Right lobe of liver (tissue), 6 donors: ENCODE data around the gene OGA. TPM values are rescaled to one million over a fixed set of nuclear protein-coding genes. Genes with fewer than 3 reads are reported as not detected.

Source experiments
- ATAC-seq, 4 donors: fragments of 200-7000 bp; cut with Tn5 transposase; one replicate each; pipeline ENCODE4 v1.9.1; 2020; ENCODE audit warnings: mild to moderate bottlenecking in 4 of 4, moderate library complexity in 4 of 4
- DNase-seq, 3 donors: peaks; one replicate each; pipeline ENCODE4 v3.0.0-alpha.2; 2020
- H3K27ac ChIP-seq, 3 donors: fragments of 200-600 bp; one replicate each; pipeline ENCODE4 v1.8.0; 2022
- H3K27me3 ChIP-seq, 2 donors: fragments of 200-600 bp; one replicate each; pipeline ENCODE4 v1.8.0; 2022
- H3K36me3 ChIP-seq, 4 donors: fragments of 200-600 bp; sonication (generic) in 1 of 4; one replicate each; pipeline versions ENCODE4 v1.5.1 to v1.8.0; 2017 to 2022; ENCODE audit warnings: control low read depth in 1 of 4
- H3K4me1 ChIP-seq, 4 donors: fragments of 200-600 bp; sonication (generic) in 1 of 4; one replicate each; pipeline versions ENCODE4 v1.5.1 to v1.8.0; 2017 to 2022; ENCODE audit warnings: control low read depth in 1 of 4
- H3K4me3 ChIP-seq, 3 donors: fragments of 200-600 bp; one replicate each; pipeline ENCODE4 v1.8.0; 2022
- H3K9me3 ChIP-seq, 4 donors: fragments of 200-600 bp; sonication (generic) in 1 of 4; one replicate each; pipeline versions ENCODE4 v1.5.1 to v1.8.0; 2017 to 2022; ENCODE audit warnings: control low read depth in 1 of 4
- CTCF ChIP-seq, 4 donors: fragments of 200-600 bp in 3 of 4; fragments of 450-650 bp in 1 of 4; IDR thresholded peaks; one replicate each; pipeline versions ENCODE4 v1.5.1 to v1.8.0; 2016 to 2022; ENCODE audit warnings: antibody characterized with exemption in 4 of 4, mild to moderate bottlenecking in 2 of 4
- POLR2A ChIP-seq: fragments of 450-650 bp; IDR thresholded peaks from one replicate; pipeline ENCODE4 v1.6.1; 2017; ENCODE audit warnings: antibody characterized with exemption, mild to moderate bottlenecking
- WGBS: methylation state at CpG from one replicate; pipeline ENCODE4 v1.1.6; 2018; ENCODE audit warnings: low coverage, low lambda C conversion rate; ENCODE audit not compliant: insufficient coverage; ENCODE audit errors: missing lambda C conversion rate; 5-methylcytosine and 5-hydroxymethylcytosine counted together
- intact Hi-C, 2 donors: fragments of 100-400 bp; cut with DNase I; formaldehyde crosslinking; loops; one replicate each; pipeline versions ENCODE4 v1.11.2 to v1.14.1; 2022
- total RNA-seq, 6 experiments: library from RNA; depleted of rRNA in 2 of 6; stranded (reverse); fragments of >200 nt in 2 of 6; fragmentation: NEBNext Ultra II Directional in 3 of 6; extraction: Animal tissue kit (Norgen Biotek cat#: 25700) in 3 of 6; gene quantifications; one replicate each; pipeline versions ENCODE4 v1.1.0 to v1.2.4, GENCODE V29; 2016 to 2023
- donor health status: DM: no; HTN: yes; CAD: no.
- donor health status: DM: no; HTN: no; CAD: no.
- donor health status: DM: no; HTN: no; CAD: no.
- donor health status: DM: no; HTN: yes; CAD: no.
- donor health status: DM: no; HTN: yes; CAD: no.

Gene OGA
- total RNA-seq, 6 experiments from 2014 or later: 34.7 to 52.2 (median 36.7) TPM

DNA sequence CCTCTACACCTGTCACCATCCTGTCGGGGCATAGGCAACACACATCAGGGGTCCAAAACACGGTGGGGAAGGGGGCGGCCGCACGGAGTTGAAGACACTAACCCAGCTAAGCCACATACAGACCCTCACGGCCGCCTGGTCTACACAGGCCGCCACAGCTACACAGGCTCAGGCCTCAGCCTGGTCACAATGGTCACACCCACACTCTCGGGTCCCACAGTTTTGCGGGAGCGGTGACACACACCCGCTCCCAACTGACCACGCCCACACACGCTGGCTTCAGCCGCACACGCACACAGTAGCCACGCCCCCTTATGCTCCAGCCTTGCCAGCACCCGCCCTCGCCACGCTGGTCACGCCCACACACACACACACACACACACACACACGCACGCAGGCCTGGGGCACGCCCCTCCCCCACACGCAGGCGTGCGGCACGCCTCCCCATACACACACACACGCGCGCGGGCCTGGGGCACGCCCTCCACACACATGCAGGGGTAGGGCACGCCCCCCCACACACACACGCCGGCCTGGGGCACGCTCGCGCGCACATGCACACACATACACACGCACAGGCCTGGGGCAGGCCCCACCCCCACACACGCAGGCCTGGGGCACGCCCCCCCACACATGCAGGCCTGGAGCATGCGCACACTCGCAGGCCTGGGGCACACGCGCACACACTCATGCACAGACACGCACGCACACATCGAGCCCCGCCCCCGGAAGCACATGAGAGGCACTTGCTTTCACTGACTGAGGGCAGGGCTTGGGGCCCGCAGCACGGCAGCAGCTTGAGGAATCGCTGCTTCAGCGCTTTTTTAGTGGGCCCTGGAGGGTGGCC, 12.3 kb upstream of the OGA start:
- H3K36me3 ChIP-seq: peaks cover 0 to 2% (median 0%) of the 10 kb centered on the region in 4 donors
- H3K27ac ChIP-seq: peak overlapping the region in 2 of 3 donors; percentile 39 to 43
- peaks cover 0 to 7% (median 0%) of the 10 kb centered on the region in 4 donors for H3K4me1 ChIP-seq
- ATAC-seq: peak; percentile 85 to 90 (median 87)
- intact Hi-C loops: no loop called here
- peak; percentile 90 to 92 (median 92) for DNase-seq
- H3K27me3 ChIP-seq: no peaks in the 10 kb centered on the region
- no peaks in the 10 kb centered on the region for H3K9me3 ChIP-seq
- TF ChIP-seq POLR2A (no peak), CTCF (IDR thresholded peaks at IDR 0.05) (no peak)
- WGBS: 14% methylated on average over 16 of the region's 56 CpGs
- peak overlapping the region; percentile 44 to 59 (median 46) for H3K4me3 ChIP-seq

DNA sequence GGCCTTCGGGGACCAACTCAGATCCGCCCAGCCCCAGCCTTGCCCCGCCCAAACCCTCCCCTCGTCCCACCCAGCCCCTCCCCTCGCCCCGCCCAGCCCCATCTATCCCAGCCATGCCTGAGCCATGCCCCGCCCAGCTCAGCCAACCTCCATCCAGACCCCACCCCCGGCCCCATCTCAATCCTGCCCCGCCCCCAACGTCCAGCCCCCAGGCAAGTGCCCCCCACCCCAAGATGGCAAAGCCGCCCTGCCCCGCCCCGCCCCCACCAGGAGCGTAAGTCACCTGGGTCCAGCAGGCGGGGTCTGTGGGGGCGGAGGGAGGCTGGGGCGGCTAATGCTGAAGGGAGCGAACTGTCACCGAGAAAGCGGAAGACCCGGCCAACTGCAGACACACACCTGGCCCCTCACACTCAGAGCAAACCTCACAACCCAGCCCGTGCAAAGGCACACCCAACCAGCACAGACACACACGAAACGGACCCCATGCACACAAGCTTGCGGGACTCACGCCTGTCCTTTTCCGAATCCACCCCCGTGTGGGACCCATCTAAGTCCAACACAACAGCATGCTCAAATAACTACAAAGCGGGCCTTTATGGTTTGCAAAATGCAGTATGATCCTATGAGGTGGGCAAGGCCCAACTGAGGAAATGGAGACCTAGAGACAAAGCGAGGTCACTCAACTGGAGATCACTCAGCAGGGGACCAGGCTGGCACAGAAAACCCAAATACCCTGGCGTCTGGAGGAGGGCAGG, 11.5 kb upstream of the OGA start:
- H3K27ac ChIP-seq: no peak overlapping the region
- no peak for ATAC-seq
- 19% methylated on average over 10 of the region's 31 CpGs for WGBS
- H3K36me3 ChIP-seq: peaks cover 0 to 2% (median 0%) of the 10 kb centered on the region in 4 donors
- intact Hi-C loops: no loop called here
- peak overlapping the region; percentile 44 to 59 (median 46) for H3K4me3 ChIP-seq
- H3K9me3 ChIP-seq: no peaks in the 10 kb centered on the region
- no peaks in the 10 kb centered on the region for H3K27me3 ChIP-seq
- DNase-seq: peak; percentile 49 to 58 (median 53)
- H3K4me1 ChIP-seq: peaks cover 0 to 7% (median 0%) of the 10 kb centered on the region in 4 donors
- TF ChIP-seq POLR2A: no peak
- no peak for TF ChIP-seq CTCF (IDR thresholded peaks at IDR 0.05)

GRCh38 chr10:101828766-101829551, 10.7 kb upstream of the OGA start:
- intact Hi-C loops: no loop called here
- ATAC-seq (no peak), DNase-seq (peak; percentile 30 to 60 (median 42))
- no peak overlapping the region for H3K4me3 ChIP-seq
- peaks cover 0 to 2% (median 0%) of the 10 kb centered on the region in 4 donors for H3K36me3 ChIP-seq
- no peaks in the 10 kb centered on the region for H3K27me3 ChIP-seq
- WGBS: 72% methylated on average over 17 of the region's 39 CpGs
- TF ChIP-seq CTCF (IDR thresholded peaks at IDR 0.05): no peak
- no peak for TF ChIP-seq POLR2A
- peaks cover 0 to 7% (median 0%) of the 10 kb centered on the region in 4 donors for H3K4me1 ChIP-seq
- no peak overlapping the region for H3K27ac ChIP-seq
- no peaks in the 10 kb centered on the region for H3K9me3 ChIP-seq

- intact Hi-C loops: no loop called here
- ATAC-seq: no peak
- 76% methylated on average over 3 of the region's 10 CpGs for WGBS
- Histone ChIP-seq H3K36me3 (peaks cover 0 to 2% (median 0%) of the 10 kb centered on the region in 4 donors), H3K27me3 (no peaks in the 10 kb centered on the region), H3K27ac (no peak overlapping the region), H3K4me1 (peaks cover 0 to 7% (median 0%) of the 10 kb centered on the region in 4 donors), H3K9me3 (no peaks in the 10 kb centered on the region), H3K4me3 (no peak overlapping the region)
- DNase-seq: peak in 2 of 3 donors; percentile 15 to 33
- TF ChIP-seq POLR2A (no peak), CTCF (IDR thresholded peaks at IDR 0.05) (no peak)
These were observed 9.8 kb upstream of the OGA start for GRCh38 chr10:101827919-101828600.
